GM19438 (cell line): ENCODE measurements around the gene FBRS.

ENCODE experiments used
- ATAC-seq: cut with Tn5 transposase; IDR thresholded peaks from one replicate; pipeline ENCODE4 v1.9.1; 2021; ENCODE audit warnings: low read depth; ENCODE audit not compliant: unreplicated experiment

Gene FBRS

DNA sequence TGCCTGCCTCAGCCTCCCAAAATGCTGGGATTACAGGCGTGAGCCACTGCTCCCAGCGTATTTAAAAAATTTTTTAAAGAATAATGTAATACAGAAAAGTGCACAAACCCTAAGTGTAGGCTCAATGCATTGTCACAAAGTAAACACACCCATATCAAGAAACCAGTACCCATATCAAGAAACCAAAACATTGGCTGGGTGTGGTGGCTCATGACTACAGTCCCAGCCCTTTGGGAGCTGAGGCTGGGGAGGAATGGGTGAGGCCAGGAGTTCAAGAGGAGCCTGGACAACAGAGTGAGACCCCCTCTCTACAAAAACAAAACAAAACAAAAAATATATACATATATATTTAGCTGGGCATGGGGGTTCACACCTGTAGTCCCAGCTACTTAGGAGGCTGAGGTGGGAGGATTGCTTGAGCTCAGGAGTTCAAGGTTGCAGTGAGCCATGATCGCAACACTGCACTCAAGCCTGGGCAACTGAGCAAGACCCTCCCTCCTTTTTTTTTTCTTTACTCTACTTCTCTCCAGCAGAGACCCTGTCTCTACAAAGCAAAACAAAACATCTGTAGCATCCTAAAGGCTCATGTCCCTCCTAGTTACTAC is 16.8 kb upstream of the FBRS start:
- ATAC-seq, result no peak

DNA sequence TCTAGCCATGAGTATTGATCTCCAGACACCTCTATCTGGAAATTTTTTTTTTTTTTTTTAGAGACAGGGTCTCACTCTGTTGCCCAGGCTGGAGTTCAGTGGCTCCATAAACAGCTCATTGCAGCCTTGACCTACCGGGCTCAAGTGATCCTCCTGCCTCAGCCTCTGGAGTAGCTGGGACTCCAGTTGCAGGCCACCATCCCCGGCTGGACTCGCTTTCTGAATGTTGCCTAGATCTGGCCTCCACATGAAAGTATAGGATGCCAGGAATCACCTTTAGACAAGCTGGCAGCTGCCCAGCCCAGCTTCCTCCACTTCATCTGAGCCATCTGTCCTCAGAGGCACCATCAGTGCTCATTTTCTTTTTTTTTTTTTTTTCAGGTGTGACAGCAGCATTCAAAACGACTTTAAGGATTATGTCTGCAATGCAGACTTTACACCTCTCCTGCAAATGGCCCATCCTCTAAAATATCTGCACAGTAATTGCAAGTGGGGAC is 13.8 kb upstream of the FBRS start:
- ATAC-seq, result no peak

DNA sequence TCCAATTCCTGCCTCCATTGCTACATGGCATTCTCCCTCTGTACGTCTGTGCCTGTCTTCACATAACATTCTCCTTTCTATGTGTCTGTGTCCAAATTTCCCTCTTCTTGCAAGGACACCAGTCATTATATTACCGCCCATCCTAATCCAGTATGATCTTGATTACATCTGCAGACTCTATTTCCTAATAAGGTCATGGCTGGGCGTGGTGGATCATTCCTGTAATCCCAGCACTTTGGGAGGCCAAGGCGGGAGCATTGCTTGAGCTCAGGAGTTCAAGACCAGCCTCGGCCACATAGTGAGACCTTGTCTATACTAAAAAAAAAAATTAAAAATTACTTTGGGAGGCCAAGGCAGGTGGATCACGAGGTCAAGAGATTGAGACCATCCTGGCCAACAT is 12.5 kb upstream of the FBRS start:
- ATAC-seq, result no peak

DNA sequence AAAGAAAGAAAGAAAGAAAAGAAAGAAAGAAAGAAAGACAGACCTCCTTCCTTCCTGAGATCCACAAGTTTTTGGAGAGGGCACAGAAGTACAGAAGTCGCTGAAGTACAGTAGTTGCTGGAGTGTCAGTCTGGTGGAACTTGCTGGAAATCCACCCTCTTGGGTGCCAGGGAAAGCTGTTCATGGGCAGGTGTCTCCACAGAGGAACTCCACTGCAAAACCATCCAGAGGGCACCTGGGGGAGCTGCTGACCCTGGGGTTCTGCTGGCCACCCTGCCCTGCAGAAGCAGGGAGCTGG is 11.0 kb upstream of the FBRS start:
- ATAC-seq, result no peak

DNA sequence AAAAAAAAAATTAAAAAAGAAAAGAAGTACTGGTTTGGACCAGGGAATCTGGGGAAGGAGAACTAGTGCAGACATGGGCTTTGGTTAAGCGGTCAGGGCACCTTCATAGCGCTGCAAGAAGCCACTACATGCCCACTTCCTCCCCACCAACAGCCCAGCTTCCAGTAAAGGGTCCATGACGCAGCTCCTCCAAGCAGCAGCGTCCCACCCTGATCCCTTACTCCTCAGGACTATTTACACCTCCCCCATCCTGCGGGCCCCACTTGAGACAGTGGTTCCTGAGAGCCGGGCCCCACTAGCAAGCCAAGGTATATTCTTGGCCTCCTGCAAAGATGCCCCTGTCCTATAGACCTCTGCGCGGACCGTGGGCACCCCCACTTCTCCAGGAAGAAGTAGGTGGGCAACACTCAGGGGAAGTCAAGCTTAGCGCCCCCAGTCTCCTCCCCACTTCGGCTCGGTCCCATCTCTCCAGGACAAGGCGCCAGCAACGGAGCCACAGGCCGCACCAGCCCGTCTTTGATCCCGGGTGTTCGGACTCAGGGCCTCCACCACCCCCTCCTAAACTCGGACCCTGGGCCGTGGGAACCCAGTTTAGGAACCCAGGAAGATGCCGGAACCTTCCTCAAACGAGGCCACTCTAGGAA is 8.4 kb upstream of the FBRS start:
- ATAC-seq, result no peak

DNA sequence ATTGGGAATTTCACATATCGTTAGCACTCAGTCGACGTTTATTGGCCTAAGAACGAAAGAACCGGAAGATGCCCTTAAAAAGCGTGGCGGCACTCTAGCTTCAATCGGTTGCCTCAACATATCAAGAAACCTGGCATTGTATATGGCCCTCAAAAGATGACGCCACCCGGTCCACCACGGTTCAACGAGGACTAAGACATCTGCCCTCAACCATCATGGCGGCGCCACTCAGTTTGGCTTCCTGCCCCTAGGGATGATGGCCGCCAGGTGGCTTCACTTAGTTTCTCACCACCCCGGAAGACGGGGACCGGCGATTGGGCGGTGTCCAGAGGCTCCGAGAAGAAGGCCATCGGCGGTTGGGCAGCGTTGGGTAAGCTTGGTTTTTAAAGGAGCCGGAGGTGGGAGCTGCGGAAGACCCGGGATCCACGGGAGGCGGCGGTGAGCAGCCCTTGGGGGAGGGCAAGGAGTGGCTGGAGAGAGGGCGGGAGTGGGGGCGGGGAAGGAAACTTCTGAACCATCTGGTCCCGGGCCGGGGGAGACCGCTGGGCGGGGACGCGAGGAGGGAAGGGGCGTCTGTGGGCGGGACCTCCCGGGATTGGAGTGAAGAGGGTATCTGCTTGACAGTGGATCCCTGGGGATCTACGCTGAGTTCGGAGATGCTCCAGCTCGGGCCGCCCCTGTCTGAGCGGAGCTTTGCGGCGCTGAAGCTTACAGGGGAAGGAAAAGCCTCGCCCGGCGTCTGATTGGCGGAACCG is 7.7 kb upstream of the FBRS start, which contains the start of gene PRR14:
TSS of gene PRR14 (plus strand) at position 592 of the 755 bp plus-strand sequence. CDS start 686 bp downstream, outside the sequence.
- ATAC-seq, result peak; percentile 68

DNA sequence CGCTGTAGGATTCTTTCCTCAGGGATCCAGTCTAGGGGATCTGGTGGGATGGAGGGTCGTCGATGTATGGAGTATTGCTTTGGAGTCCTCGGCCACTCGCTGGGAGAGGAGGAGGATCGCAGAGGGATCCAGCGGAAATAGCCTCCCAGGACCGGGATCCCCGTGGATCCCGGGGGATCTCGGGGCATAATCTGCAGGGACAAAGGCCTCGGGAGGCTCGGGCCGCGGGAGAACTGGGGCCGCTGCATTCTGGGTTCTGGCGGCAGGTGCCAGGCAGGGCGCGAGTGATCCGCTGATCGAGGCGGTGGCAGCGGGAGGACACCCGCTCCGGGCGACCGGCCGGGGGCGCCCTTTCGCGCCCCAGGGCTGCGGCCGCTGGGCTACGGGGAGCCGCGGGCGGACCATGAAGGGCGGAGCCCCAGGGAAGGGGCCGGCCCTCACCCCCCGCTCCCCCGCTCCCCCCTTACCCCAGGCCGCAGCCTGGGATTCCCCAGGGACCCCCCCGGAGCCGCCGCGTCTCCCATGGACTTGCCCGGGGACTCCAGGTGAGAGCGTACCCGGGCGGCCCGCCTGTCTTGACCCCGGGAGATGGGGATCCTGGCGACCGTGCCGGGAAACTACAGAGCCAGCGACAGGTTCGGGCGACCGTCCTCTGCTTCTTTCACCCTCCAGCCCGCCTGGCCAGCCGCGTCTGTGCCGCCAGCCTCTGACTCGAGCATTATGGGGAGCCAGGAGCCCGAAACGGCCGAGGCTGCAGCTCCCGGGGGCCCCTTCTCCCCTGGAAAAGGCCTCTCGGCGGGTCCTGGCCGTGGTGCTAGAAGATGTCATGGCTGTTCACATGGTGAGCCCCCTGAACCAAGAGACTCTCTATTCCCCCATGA is 6.9 kb upstream of the FBRS start:
- peak; percentile 52 for ATAC-seq

DNA sequence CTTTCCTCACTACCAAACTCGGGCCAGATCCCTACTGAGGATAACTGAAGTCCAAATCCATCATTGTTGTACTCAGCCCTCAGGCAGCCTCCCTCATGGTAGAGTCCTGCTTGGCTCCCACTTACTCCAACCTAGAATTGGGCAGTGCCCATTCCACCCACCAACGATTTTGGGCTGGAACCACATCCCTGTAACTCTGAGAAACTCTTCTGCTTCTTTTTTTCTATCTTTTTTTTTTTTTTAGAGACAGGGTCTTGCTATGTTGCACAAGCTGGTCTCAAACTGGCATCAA is 6.3 kb upstream of the FBRS start:
- no peak for ATAC-seq

DNA sequence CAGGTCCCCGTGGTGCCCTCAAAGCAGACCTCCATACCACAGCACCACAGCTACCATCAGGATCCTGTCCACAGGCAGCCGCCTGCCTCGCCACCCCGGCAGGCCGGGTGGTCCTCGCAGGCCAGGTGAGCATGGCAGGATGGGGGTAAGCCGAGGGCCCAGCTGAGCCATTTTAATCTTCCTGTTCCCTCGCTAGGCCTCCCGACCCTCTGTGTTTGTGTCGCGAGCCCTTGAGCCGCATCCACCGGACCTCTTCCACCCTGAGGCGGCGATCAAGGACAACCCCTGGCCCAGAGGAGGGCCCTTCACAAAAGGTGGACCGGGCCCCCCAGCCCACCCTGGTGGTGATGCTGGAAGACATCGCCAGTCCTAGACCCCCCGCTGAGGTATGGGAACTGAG is 5.5 kb upstream of the FBRS start:
- ATAC-seq, result no peak

DNA sequence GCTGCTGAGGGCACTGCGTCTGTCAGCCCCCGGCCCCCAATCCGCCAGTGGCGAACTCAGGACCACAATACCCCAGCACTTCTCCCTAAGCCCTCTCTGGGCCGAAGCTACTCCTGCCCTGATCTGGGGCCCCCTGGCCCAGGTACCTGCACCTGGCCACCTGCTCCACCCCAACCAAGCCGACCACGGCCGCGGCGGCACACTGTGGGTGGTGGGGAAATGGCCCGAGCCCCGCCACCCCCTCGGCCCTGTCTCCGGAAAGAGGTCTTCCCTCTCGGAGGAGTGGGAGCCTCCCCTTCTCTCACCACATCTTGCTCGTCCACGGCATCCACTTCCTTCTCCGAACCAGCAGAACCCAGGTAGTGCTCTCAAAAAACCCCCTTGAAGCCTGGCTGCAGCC is 3.4 kb upstream of the FBRS start:
- ATAC-seq, result no peak

DNA sequence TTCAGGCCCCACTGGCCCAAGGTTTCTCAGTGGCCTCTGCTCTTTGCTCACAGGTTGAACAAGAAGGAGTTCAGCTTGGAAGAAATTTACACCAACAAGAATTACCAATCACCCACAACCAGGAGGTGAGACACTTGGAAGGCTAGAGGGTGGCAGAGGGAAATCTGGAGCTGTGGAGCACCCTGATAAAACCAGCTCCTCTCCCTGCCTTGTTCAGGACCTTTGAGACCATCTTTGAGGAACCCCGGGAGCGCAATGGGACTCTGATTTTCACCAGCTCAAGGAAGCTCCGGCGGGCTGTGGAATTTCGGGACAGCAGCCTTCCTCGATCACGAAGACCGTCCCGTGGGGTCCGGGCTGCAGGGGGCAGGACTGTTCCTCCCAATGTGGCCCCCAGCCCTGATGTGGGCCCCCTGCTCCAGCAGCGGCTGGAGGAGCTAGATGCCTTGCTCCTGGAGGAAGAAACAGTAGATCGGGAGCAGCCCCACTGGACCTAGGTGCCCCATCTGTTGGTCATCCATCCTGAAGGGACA is 2.4 kb upstream of the FBRS start:
- no peak for ATAC-seq

DNA sequence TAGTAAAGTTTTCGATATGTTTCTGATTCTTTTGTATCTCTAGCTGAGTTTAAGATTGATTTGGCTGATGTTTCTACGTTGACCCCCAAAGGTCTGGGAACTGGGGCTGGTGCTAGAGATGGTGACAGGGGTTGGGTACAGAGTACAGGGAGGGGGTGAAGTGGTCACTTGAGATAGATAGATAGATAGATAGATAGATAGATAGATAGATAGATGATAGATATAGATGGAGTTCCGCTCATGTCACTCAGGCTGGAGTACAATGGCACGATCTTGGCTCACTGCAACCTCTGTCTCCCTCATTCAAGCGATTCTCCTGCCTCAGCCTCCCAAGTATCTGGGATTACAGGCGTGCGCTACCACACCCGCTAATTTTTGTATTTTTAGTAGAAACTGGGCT is 1.8 kb upstream of the FBRS start:
- no peak for ATAC-seq

DNA sequence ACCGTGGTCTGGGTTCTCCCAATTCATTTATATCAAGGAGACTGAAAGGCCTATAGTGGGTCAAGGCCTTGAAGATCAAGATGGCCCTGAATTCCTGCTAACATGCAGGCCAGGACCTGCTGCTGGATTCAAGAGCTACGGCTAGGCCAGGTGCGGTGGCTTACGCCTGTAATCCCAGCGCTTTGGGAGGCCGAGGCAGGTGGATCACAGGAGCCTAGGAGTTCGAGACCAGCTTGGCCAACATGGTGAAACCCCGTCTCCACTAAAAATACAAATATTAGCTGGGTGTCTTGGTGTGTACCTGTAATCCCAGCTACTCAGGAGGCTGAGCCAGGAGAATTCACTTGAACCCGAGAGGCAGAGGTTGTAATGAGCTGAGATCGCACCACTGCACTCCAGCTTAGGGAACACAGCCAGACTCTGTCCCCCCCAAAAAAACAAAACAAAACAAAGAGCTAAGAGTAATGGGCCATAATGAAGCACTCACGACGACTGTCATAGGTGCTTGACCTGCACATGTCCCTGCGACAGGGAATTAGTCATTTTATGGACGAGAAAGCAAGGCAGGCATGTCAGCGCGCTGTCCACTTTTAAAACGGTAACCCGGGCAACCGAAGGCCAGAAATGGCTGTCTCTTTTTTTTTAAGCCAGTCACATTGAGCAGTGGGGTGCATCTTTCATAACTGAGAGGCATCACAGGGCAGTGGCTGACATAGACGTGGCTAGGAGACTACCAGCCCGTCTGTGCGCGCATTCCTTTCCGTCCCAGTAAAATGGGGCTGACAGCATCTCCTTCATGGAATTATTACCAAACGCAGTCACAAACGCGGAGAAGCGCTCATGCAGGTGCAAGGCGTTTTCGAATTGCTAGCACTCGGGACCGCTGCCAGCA is 1.0 kb upstream of the FBRS start:
- ATAC-seq, result no peak

DNA sequence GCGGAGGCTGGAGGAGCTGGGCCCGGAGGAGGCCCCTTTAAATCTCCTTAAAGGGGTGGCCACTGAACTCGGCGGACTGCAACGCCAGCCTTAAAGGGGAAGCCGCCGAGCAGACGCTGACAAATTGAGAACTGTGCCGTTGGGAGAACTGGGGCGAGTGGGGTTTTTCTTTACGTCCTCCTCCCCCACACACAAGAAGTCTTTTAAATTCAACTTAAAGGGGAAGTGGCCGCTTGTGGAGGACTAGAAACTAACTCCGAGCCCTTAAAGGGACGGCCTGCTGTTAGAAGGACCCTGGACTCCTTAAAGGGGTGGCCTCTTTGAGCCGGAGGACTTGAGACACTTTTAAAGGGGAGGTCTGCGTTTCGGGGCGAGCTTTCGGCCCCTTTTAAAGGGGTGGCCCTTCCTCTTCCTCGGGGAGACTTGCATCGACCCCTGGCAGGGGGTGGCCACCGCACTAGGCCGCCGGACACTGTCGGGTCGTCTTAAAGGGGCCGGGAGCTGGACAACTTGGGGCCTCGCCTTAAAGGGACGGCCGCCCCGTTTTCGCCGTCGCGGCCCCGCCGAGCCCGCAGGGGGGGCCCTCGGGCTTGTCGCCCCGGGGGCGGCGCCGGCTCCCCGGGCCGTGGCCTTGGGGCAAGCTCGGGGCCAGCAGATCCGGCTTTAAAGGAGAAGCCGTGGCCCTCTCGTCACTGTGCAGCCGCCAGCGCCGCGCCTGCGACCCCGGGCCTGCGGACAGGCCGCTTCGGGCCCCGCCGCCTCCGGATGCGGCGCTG is 688 bp downstream of the FBRS start:
- peak; percentile 27 for ATAC-seq

DNA sequence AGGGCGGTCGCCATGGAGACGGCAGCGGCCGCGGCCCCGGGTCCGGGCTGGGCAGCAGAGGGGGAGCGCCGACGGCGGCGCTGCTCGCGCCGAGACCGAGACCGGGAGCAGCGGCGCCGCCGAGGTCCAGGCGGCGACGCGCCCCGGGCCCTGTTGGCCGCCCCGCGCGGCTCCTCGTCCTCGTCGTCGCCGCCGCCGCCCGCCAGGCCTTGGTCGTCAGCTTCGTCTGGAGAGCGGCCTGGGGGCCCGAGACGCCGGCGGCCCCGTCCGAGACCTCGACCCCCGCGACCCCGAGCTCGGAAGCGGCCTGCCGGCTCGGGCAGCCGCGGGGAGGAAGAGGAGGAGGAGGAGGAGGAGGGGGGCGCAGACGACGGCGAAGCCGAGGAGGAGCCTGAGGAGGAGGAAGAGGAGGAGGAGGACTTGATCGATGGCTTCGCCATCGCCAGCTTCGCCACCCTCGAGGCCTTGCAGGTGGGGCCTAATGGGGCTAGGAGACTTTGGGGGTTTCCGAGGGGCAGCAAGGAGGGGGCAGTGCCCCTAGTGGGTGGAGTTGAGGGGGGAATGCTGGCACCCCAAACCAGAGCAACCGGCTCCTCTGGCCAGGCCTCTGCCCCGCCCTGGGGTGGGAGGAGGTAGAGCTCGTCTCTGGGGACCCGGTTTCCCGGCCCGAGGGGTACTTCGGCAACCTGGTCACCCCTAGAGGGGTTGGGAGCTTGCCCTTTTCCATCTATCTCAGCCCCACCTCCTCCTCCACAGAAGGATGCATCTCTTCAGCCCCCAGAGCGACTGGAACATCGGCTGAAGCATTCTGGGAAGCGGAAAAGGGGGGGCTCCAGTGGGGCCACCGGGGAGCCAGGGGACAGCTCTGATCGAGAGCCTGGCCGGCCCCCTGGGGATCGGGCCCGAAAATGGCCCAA is 1.5 kb downstream of the FBRS start:
- ATAC-seq, result no peak

DNA sequence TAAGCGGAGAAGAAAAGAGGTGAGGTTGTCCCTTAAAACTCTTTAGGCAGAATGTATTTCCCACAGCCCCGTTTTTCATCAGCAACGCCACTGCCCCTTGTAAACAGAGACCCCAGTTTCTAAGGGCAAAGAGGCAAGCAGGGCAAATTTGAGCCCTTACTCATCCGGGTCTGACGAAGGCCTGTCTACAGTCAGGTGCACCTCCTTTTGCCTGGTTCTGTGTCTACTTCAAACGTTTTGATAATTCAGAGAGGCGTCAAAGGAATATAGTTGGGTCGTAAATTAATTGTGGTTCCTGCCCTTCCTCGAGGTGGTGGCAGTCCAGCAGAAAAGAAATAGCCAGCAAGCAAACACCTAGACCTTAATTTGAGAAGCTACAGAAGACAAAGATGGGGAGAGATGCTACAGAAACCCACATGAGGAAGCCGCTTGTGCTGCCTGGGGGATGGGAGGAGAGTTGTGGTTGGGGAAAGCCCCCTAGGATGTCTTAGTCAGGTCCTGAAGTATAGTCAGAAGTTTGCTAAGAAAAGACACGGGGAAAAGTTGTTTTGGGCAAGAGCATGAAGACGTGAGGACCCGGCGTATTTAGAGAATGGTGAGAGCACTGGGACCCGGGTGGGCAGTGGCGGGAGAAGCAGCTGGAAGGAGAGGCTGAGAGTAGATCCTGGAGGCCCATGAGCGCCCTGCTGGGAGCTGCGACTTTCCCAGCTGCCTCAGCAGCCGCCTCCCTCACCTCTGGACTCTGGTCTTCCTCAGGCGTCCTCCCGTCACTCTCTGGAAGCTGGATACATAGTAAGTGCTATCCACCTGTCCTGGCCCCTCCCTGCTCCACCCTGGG is 2.4 kb downstream of the FBRS start:
- no peak for ATAC-seq

DNA sequence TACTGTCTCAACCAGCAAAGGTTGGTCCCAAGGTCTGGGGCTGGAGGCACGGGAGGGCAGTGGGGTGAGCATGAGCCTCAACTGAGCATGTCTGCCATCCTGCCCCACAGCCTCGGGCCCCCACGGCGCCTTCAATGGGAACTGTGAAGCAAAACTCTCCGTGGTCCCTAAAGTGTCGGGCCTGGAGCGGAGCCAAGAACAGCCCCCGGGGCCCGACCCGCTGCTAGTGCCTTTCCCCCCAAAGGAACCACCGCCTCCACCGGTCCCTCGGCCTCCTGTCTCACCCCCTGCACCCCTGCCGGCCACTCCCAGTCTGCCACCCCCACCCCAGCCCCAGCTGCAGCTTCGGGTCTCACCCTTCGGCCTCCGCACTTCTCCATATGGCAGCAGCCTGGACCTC is 4.2 kb downstream of the FBRS start:
- no peak for ATAC-seq
